Gastroesophageal sphincter (tissue), 4 donors: ENCODE results near the gene C1QB. TPM values are rescaled to one million over a fixed set of nuclear protein-coding genes. Genes with fewer than 3 reads are reported as not detected.

Experiments used
- ATAC-seq: fragments of 150-250 bp; one replicate; pipeline ENCODE4 v1.9.1; 2016; ENCODE audit warnings: mild to moderate bottlenecking, moderate library complexity
- H3K27ac ChIP-seq, 4 donors: fragments of 200-600 bp; sonication (generic) in 3 of 4; 1 replicate in 3 of 4; 2 replicates in 1 of 4; pipeline ENCODE4 v1.5.1; 2016 to 2019
- H3K27me3 ChIP-seq: fragments of 200-600 bp; sonication (generic); one replicate; pipeline ENCODE4 v1.5.1; 2019
- H3K36me3 ChIP-seq, 2 donors: fragments of 200-600 bp; sonication (generic); one replicate each; pipeline ENCODE4 v1.5.1; 2019; ENCODE audit warnings: control low read depth in 1 of 2
- H3K4me1 ChIP-seq, 3 donors: fragments of 200-600 bp; sonication (generic); 1 replicate in 2 of 3; 2 replicates in 1 of 3; pipeline ENCODE4 v1.5.1; 2016 to 2019; ENCODE audit warnings: control low read depth in 2 of 3
- H3K4me3 ChIP-seq, 2 donors: fragments of 200-600 bp; sonication (generic); one replicate each; pipeline ENCODE4 v1.5.1; 2019; ENCODE audit warnings: mild to moderate bottlenecking in 1 of 2, moderate library complexity in 1 of 2
- H3K9me3 ChIP-seq, 3 donors: fragments of 200-600 bp; sonication (generic); one replicate each; pipeline ENCODE4 v1.5.1; 2017 to 2019; ENCODE audit warnings: control low read depth in 2 of 3
- EP300 ChIP-seq: sonication (generic); formaldehyde crosslinking; IDR thresholded peaks from one replicate; pipeline ENCODE4 v1.6.1; 2017; ENCODE audit warnings: antibody characterized with exemption, mild to moderate bottlenecking
- POLR2A ChIP-seq, 2 donors: fragments of 450-650 bp; IDR thresholded peaks; one replicate each; pipeline ENCODE4 v1.6.1; 2017; ENCODE audit warnings: antibody characterized with exemption in 2 of 2, mild to moderate bottlenecking in 2 of 2, moderate library complexity in 1 of 2
- POLR2AphosphoS5 ChIP-seq: sonication (generic); formaldehyde crosslinking; IDR thresholded peaks from one replicate; pipeline ENCODE4 v1.6.1; 2017; ENCODE audit warnings: antibody characterized with exemption
- WGBS, 2 donors: methylation state at CpG; one replicate each; pipeline ENCODE4 v1.1.5; 2018; ENCODE audit warnings: low coverage in 1 of 2; 5-methylcytosine and 5-hydroxymethylcytosine counted together
- total RNA-seq, 4 donors: library from RNA; depleted of rRNA; stranded (reverse); fragments of >200 nt; gene quantifications; one replicate each; pipeline ENCODE4 v1.1.0, GENCODE V29; 2016
- TF ChIP-seq, protein P1 (sequence below), 4 experiments: fragments of 200-600 bp in 2 of 4; fragments of 450-650 bp in 2 of 4; sonication (generic) in 1 of 4; IDR thresholded peaks; one replicate each; pipeline ENCODE4 v1.5.1; 2017 to 2019; ENCODE audit warnings: antibody characterized with exemption in 4 of 4, mild to moderate bottlenecking in 2 of 4, moderate library complexity in 2 of 4

C1QB gene
- total RNA-seq, 4 donors from 2014 or later = 37.0 to 607 (median 249) TPM

GRCh38 chr1:22643381-22643780 is 9.7 kb upstream of the C1QB start, which contains the start of gene C1QC:
C1QC (plus strand) TSS chr1:22643633; CDS start chr1:22644024, 391 bp downstream.
- TF ChIP-seq EP300 = no peak
- TF ChIP-seq POLR2A (IDR thresholded peaks at IDR 0.05) = peak in 1 of 2 donors; percentile 21
- Histone ChIP-seq H3K27me3 (peaks cover 63% of the 10 kb centered on the region), H3K9me3 (no peaks in the 10 kb centered on the region), H3K4me1 (peaks cover 0 to 10% (median 0%) of the 10 kb centered on the region in 3 donors), H3K27ac (peak within 1 kb of the TSS in 3 of 4 donors; percentile 27 to 50 (median 31)), H3K4me3 (peak within 1 kb of the TSS in 1 of 2 donors; percentile 41), H3K36me3 (no peaks in the 10 kb centered on the region)
- peak; percentile 50 for ATAC-seq
- 67% methylated on average over 3 of the region's 8 CpGs; no CpG with 5 or more reads in 1 of the 2 donors for WGBS, 2 donors

- peaks cover 0 to 10% (median 0%) of the 10 kb centered on the region in 3 donors for H3K4me1 ChIP-seq
- TF ChIP-seq, protein P1, sequence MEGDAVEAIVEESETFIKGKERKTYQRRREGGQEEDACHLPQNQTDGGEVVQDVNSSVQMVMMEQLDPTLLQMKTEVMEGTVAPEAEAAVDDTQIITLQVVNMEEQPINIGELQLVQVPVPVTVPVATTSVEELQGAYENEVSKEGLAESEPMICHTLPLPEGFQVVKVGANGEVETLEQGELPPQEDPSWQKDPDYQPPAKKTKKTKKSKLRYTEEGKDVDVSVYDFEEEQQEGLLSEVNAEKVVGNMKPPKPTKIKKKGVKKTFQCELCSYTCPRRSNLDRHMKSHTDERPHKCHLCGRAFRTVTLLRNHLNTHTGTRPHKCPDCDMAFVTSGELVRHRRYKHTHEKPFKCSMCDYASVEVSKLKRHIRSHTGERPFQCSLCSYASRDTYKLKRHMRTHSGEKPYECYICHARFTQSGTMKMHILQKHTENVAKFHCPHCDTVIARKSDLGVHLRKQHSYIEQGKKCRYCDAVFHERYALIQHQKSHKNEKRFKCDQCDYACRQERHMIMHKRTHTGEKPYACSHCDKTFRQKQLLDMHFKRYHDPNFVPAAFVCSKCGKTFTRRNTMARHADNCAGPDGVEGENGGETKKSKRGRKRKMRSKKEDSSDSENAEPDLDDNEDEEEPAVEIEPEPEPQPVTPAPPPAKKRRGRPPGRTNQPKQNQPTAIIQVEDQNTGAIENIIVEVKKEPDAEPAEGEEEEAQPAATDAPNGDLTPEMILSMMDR (IDR thresholded peaks at IDR 0.05) = no peak
- no peak for TF ChIP-seq POLR2A (IDR thresholded peaks at IDR 0.05)
- TF ChIP-seq POLR2AphosphoS5 = no peak
- TF ChIP-seq EP300 = no peak
- peak overlapping the region in 1 of 2 donors; percentile 41 for H3K4me3 ChIP-seq
- no peak for ATAC-seq
- H3K36me3 ChIP-seq = no peaks in the 10 kb centered on the region
- peak overlapping the region in 3 of 4 donors; percentile 27 to 50 (median 31) for H3K27ac ChIP-seq
- no peaks in the 10 kb centered on the region for H3K9me3 ChIP-seq
- H3K27me3 ChIP-seq = peaks cover 58% of the 10 kb centered on the region
- 100% methylated on average over 1 of the region's 12 CpGs; no CpG with 5 or more reads in 1 of the 2 donors for WGBS, 2 donors
These were observed 9.1 kb upstream of the C1QB start for GRCh38 chr1:22643928-22644327.

- WGBS, 2 donors = 59 to 81% methylated on average over 3 to 4 of the region's 7 CpGs
- no peak for ATAC-seq
- H3K4me3 ChIP-seq = peak overlapping the region in 1 of 2 donors; percentile 41
- no peaks in the 10 kb centered on the region for H3K36me3 ChIP-seq
- H3K27ac ChIP-seq = no peak overlapping the region
- TF ChIP-seq POLR2A (IDR thresholded peaks at IDR 0.05) (no peak), POLR2AphosphoS5 (no peak), EP300 (no peak)
- TF ChIP-seq, protein P1 (IDR thresholded peaks at IDR 0.05) = no peak
- peaks cover 39% of the 10 kb centered on the region for H3K27me3 ChIP-seq
- peaks cover 0 to 10% (median 0%) of the 10 kb centered on the region in 3 donors for H3K4me1 ChIP-seq
- no peaks in the 10 kb centered on the region for H3K9me3 ChIP-seq
These were observed 7.1 kb upstream of the C1QB start for GRCh38 chr1:22645931-22646330.

DNA sequence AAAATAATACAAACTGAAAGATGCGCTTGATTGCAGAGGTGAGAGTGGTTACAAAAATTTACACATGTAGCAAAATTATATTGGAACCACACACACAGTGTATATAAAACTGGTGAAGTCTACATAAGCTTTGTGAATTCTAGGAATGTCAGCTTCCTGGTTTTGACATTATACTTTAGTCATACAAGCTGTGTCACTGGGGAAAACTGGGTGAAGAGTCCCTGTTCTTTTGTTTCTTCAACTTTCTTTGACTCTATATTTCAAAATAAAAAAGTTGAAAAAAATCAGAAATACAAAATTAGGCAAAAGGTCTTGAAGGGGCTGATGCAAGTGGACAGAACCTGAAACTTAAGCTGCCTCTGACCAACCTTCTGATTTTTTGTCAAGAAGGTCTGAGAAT is 6.7 kb upstream of the C1QB start:
- H3K27me3 ChIP-seq = peaks cover 34% of the 10 kb centered on the region
- WGBS, 2 donors = 8 to 80% methylated on average over 1 of the region's 1 CpG
- no peaks in the 10 kb centered on the region for H3K36me3 ChIP-seq
- TF ChIP-seq EP300 (no peak), POLR2A (IDR thresholded peaks at IDR 0.05) (no peak), POLR2AphosphoS5 (no peak)
- TF ChIP-seq, protein P1 (IDR thresholded peaks at IDR 0.05) = no peak
- peak overlapping the region in 1 of 2 donors; percentile 41 for H3K4me3 ChIP-seq
- no peak for ATAC-seq
- no peaks in the 10 kb centered on the region for H3K9me3 ChIP-seq
- H3K27ac ChIP-seq = no peak overlapping the region
- H3K4me1 ChIP-seq = peaks cover 0 to 10% (median 0%) of the 10 kb centered on the region in 3 donors

DNA sequence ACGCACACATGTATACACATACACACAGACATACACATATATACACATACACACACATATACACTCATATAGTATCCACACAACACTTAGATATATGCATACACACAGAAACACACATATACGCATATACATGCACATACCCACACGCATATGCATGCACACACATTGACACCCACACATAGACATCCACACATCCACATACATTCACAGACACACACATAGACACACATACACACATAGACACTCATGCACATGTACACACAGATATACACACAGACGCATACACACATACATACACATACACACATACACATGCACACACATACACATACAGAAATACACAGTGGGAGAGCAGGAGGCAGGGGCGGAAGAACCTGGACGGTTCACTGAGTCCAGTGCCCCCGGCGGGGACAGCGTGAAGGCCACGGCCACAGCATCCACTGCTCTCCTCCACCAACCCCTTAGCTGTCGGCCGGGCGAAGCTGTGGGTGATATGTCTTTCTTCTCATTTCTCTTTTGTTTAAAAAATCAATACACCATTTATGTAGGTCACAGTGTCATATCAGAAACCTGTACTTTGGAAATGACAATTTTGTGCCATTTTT is 2.8 kb upstream of the C1QB start:
- Histone ChIP-seq H3K4me1 (no peaks in the 10 kb centered on the region), H3K36me3 (no peaks in the 10 kb centered on the region), H3K27ac (no peak overlapping the region), H3K9me3 (no peaks in the 10 kb centered on the region), H3K27me3 (peaks cover 36% of the 10 kb centered on the region), H3K4me3 (no peak overlapping the region)
- ATAC-seq = no peak
- TF ChIP-seq EP300 (no peak), POLR2A (IDR thresholded peaks at IDR 0.05) (no peak), POLR2AphosphoS5 (no peak)
- TF ChIP-seq, protein P1 (IDR thresholded peaks at IDR 0.05) = no peak
- 84 to 100% methylated on average over 3 to 12 of the region's 13 CpGs for WGBS, 2 donors
